HEK293 (cell line): Measurements from ENCODE around the gene NHERF2.

Source experiments
- CTCF ChIA-PET: fragments of 350-600 bp; formaldehyde crosslinking; extraction: SDS; loops from one replicate; lab custom pipeline; 2021; ENCODE audit warnings: antibody characterized with exemption; lab: Yijun Ruan, JAX
- POLR2A ChIA-PET: fragments of 300-600 bp; formaldehyde crosslinking; extraction: SDS; loops from one replicate; lab custom pipeline; 2020; ENCODE audit warnings: antibody characterized with exemption, inconsistent platforms; lab: Yijun Ruan, JAX
- H3K27ac ChIP-seq: fragments of 200-500 bp; sonication (Bioruptor generic); 2 replicates; pipeline ENCODE4 v1.5.1; 2014; ENCODE audit warnings: low read depth, low read length, control low read depth, inconsistent platforms; ENCODE audit errors: extremely low read depth
- H3K36me3 ChIP-seq, 2 experiments: fragments of 200-500 bp in 1 of 2; sonication (Bioruptor generic) in 1 of 2; 1 replicate in 1 of 2; 2 replicates in 1 of 2; pipeline ENCODE4 v1.5.1; 2014 to 2017; ENCODE audit warnings: inconsistent platforms in 2 of 2, low read length in 2 of 2; ENCODE audit not compliant: control insufficient read depth in 2 of 2, insufficient read depth in 1 of 2
- H3K4me1 ChIP-seq: fragments of 200-500 bp; sonication (Bioruptor generic); 2 replicates; pipeline ENCODE4 v1.5.1; 2014; ENCODE audit warnings: mild to moderate bottlenecking, low read length, inconsistent platforms; ENCODE audit not compliant: control insufficient read depth, insufficient read depth
- H3K4me3 ChIP-seq: 2 replicates; pipeline ENCODE4 v1.5.1; 2011; ENCODE audit warnings: low read depth, mild to moderate bottlenecking, control low read depth, low read length, moderate library complexity
- H3K9me3 ChIP-seq: fragments of 200-500 bp; sonication (Bioruptor generic); 2 replicates; pipeline ENCODE4 v1.5.1; 2014; ENCODE audit warnings: low read depth, low read length, inconsistent platforms; ENCODE audit not compliant: control insufficient read depth, insufficient read depth
- KLF1 ChIP-seq: fragments of 450-650 bp; formaldehyde crosslinking; IDR thresholded peaks from 2 replicates; pipeline ENCODE4 v1.5.1; 2016; ENCODE audit warnings: missing biosample characterization, missing genetic modification characterization
- KLF8 ChIP-seq: fragments of 450-650 bp; formaldehyde crosslinking; IDR thresholded peaks from 2 replicates; pipeline ENCODE4 v1.5.1; 2016; ENCODE audit warnings: missing biosample characterization, missing genetic modification characterization
- KLF9 ChIP-seq: fragments of 450-650 bp; formaldehyde crosslinking; IDR thresholded peaks from 2 replicates; pipeline ENCODE4 v1.5.1; 2016; ENCODE audit warnings: missing biosample characterization, missing genetic modification characterization, low read depth
- OSR2 ChIP-seq: fragments of 450-650 bp; formaldehyde crosslinking; IDR thresholded peaks from 2 replicates; pipeline ENCODE4 v1.5.1; 2016; ENCODE audit warnings: missing biosample characterization, missing genetic modification characterization
- SP2 ChIP-seq: fragments of 450-650 bp; formaldehyde crosslinking; IDR thresholded peaks from 2 replicates; pipeline ENCODE4 v1.5.1; 2016; ENCODE audit warnings: missing biosample characterization, missing genetic modification characterization
- TRIM28 ChIP-seq: IDR thresholded peaks from 2 replicates; pipeline ENCODE4 v1.6.1; 2011; ENCODE audit warnings: low read length, control low read depth, borderline replicate concordance
- ZBTB1 ChIP-seq: fragments of 450-650 bp; formaldehyde crosslinking; IDR thresholded peaks from 2 replicates; pipeline ENCODE4 v1.5.1; 2016; ENCODE audit warnings: missing biosample characterization, missing genetic modification characterization
- ZFHX2 ChIP-seq: fragments of 450-650 bp; formaldehyde crosslinking; conservative IDR thresholded peaks from 2 replicates; pipeline ENCODE4 v1.5.1; 2016; ENCODE audit warnings: missing biosample characterization, missing genetic modification characterization
- ZNF341 ChIP-seq: fragments of 450-650 bp; formaldehyde crosslinking; IDR thresholded peaks from 2 replicates; pipeline ENCODE4; 2016; ENCODE audit warnings: low read depth, missing biosample characterization, missing genetic modification characterization
- ZNF76 ChIP-seq: fragments of 450-650 bp; formaldehyde crosslinking; IDR thresholded peaks from 2 replicates; pipeline ENCODE4; 2016; ENCODE audit warnings: low read depth, missing biosample characterization, missing genetic modification characterization, borderline replicate concordance
- ZNF777 ChIP-seq: fragments of 450-650 bp; formaldehyde crosslinking; IDR thresholded peaks from 2 replicates; pipeline ENCODE4 v1.5.1; 2017; ENCODE audit warnings: missing biosample characterization, missing genetic modification characterization, borderline replicate concordance
- TF ChIP-seq, protein P1 (sequence below): sonication (generic); formaldehyde crosslinking; IDR thresholded peaks from 2 replicates; pipeline ENCODE4 v1.8.1; 2022; ENCODE audit warnings: mild to moderate bottlenecking, moderate library complexity, missing genetic modification reagents
- TF ChIP-seq, protein P2 (sequence below): fragments of 450-650 bp; formaldehyde crosslinking; IDR thresholded peaks from 2 replicates; pipeline ENCODE4 v1.5.1; 2016; ENCODE audit warnings: missing biosample characterization, missing genetic modification characterization

Gene NHERF2

DNA sequence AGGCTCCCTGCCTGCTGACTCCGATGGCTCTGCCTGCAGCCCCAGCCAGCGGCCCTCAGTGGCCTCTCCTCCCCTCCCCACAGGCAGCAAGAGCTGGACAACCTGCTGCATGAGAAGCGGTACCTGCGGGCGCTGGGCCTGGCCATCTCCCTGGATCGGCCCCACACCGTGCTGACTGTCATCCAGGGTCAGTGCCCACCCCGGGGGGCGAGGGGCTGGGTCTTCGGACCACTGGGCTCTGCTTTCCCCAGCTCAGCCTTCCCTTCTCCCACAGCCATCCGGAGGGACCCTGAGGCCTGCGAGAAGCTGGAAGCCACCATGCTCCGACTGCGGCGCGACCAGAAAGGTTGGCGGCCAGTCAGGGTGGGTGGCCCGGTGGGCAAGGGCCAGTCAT lies 48.8 kb upstream of the NHERF2 start (continued):
- no peak for TF ChIP-seq OSR2

DNA sequence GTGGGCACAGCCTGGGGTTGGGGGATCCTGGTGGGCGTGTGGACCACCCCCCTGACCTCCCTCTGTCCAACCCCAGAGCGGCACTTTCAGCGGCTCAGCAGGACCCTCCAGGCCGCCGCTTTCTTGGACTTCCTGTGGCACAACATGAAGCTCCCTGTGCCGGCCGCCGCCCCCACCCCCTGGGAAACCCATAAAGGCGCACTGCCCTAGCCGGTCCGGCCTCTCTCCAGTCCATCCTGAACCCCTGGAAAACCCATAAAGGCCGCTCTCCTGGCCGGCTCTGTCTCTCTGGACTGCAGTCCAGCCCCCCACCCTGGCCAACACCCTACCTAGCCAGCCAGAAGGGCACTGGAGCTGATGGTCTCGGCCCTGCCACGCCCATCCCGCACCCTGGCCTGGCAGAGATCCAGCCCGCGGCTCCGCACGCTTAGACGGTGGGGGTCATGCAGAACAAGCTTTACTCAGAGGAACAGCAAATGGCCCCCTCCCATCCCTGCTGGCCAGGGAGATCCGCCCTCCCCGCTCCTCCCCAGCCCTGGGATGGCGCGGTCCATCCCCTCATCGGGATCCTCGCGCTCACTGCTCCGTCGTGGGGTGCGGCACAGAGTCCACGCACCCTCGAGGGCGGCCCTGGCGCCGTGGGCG lies 48.1 kb upstream of the NHERF2 start:
- Histone ChIP-seq H3K9me3 (no peaks in the 10 kb centered on the region), H3K27ac (no peak overlapping the region), H3K36me3 (peaks cover 0 to 59% of the 10 kb centered on the region in 2 experiments; a peak in 1 of 3 replicates), H3K4me3 (no peak overlapping the region), H3K4me1 (peaks cover 4% of the 10 kb centered on the region; the same call in 1 of the 2 replicates)
- CTCF ChIA-PET: interaction anchor here (0.6 to 0.7 kb wide), 2 partner anchors 8 to 114 kb away, joined by 3 to 6 read pairs; no protein-coding TSS in a partner anchor
- TF ChIP-seq ZNF76 (tag by site-specific recombination) (no peak), KLF8 (tag by site-specific recombination) (peak; percentile 38), KLF9 (tag by site-specific recombination) (peak; percentile 50), ZBTB1 (no peak), ZNF341 (0 out of 2 replicates have a peak, but pooled peaks have one; percentile 16), TRIM28 (no peak), SP2 (tag by site-specific recombination) (no peak), ZFHX2 (tag by site-specific recombination) (no peak)
- TF ChIP-seq, protein P1, sequence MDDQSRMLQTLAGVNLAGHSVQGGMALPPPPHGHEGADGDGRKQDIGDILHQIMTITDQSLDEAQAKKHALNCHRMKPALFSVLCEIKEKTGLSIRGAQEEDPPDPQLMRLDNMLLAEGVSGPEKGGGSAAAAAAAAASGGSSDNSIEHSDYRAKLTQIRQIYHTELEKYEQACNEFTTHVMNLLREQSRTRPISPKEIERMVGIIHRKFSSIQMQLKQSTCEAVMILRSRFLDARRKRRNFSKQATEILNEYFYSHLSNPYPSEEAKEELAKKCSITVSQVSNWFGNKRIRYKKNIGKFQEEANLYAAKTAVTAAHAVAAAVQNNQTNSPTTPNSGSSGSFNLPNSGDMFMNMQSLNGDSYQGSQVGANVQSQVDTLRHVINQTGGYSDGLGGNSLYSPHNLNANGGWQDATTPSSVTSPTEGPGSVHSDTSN (CRISPR knock-in tag): no peak
- TF ChIP-seq, protein P2, sequence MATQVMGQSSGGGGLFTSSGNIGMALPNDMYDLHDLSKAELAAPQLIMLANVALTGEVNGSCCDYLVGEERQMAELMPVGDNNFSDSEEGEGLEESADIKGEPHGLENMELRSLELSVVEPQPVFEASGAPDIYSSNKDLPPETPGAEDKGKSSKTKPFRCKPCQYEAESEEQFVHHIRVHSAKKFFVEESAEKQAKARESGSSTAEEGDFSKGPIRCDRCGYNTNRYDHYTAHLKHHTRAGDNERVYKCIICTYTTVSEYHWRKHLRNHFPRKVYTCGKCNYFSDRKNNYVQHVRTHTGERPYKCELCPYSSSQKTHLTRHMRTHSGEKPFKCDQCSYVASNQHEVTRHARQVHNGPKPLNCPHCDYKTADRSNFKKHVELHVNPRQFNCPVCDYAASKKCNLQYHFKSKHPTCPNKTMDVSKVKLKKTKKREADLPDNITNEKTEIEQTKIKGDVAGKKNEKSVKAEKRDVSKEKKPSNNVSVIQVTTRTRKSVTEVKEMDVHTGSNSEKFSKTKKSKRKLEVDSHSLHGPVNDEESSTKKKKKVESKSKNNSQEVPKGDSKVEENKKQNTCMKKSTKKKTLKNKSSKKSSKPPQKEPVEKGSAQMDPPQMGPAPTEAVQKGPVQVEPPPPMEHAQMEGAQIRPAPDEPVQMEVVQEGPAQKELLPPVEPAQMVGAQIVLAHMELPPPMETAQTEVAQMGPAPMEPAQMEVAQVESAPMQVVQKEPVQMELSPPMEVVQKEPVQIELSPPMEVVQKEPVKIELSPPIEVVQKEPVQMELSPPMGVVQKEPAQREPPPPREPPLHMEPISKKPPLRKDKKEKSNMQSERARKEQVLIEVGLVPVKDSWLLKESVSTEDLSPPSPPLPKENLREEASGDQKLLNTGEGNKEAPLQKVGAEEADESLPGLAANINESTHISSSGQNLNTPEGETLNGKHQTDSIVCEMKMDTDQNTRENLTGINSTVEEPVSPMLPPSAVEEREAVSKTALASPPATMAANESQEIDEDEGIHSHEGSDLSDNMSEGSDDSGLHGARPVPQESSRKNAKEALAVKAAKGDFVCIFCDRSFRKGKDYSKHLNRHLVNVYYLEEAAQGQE (tag by site-specific recombination): no peak
- POLR2A ChIA-PET: interaction anchor here (0.6 to 10.1 kb wide), 4 partner anchors 13 to 196 kb away, joined by 3 to 76 read pairs (median 6); partner anchors contain the start of genes NUBP2, RPS2 and SPSB3

DNA sequence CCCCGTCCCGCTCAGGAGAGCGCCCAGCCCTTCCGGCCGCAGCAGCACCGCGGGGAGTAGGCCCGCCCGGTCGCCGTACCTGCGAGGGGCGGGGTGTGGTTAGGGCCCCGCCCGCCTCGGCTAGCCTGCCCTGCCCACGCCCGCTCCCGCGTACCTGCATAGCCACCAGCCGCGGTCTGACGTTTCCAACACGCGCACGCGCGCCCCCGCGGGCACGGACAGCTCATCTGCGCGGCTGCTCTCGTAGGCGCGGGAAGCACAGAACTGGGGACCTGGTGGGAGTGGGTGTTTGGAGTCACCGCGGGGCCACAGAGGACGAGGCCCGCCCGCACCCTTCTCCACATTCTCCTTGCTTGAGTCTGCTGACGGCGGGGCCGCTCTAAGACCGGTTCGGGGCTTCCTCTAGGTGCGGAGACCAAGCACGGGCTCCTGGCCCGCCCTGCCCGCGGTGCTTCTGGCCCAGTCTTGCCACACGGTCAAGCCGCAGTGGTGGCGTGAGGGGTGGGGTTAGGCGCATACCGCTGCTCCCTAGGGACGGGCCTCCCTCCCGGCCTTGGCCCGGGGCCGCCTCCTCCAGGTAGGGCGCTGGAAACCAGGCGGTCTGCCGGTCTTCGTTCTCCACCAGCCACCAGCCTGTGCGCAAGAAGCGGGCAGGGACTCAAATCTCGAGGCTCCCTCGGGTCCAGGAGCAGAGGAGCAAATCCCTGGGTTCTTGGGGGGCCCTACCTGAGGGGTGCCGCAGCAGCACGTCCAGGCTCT lies 47.3 kb upstream of the NHERF2 start:
- POLR2A ChIA-PET: interaction anchor here (0.6 to 10.1 kb wide), 5 partner anchors 14 to 197 kb away, joined by 3 to 76 read pairs (median 4); partner anchors contain the start of genes MSRB1, NUBP2, RPS2 and SPSB3
- Histone ChIP-seq H3K9me3 (no peaks in the 10 kb centered on the region), H3K4me3 (peak overlapping the region; percentile 7; the same call in 1 of the 2 replicates), H3K27ac (no peak overlapping the region), H3K4me1 (peaks cover 4% of the 10 kb centered on the region; the same call in 1 of the 2 replicates), H3K36me3 (peaks cover 0 to 54% of the 10 kb centered on the region in 2 experiments; a peak in 1 of 3 replicates)
- TF ChIP-seq KLF1 (tag by site-specific recombination) (peak; percentile 16; the same call in 1 of the 2 replicates), ZNF777 (tag by site-specific recombination) (no peak), KLF8 (tag by site-specific recombination) (peak; percentile 32; the same call in 1 of the 2 replicates)
- CTCF ChIA-PET: interaction anchor here (0.6 to 0.7 kb wide), 2 partner anchors 8 to 115 kb away, joined by 3 to 6 read pairs; no protein-coding TSS in a partner anchor
